Mesendoderm (in vitro differentiated cells): Measurements from ENCODE around the gene PTPN1.

Experiments used
- DNase-seq: peaks from one replicate; pipeline ENCODE4 v3.0.0; 2013
- H2AK5ac ChIP-seq: 2 replicates; pipeline ENCODE4 v1.6.1; 2013; ENCODE audit warnings: low read length, inconsistent platforms
- H2BK120ac ChIP-seq: 2 replicates; pipeline ENCODE4 v1.6.1; 2013; ENCODE audit warnings: low read depth, mild to moderate bottlenecking, low read length, moderate library complexity, mixed read lengths
- H2BK15ac ChIP-seq: replicated peaks from 2 replicates; pipeline ENCODE4 v1.6.1; 2013; ENCODE audit warnings: low read depth, mild to moderate bottlenecking, moderate library complexity
- H2BK5ac ChIP-seq: 2 replicates; pipeline ENCODE4 v1.6.1; 2013; ENCODE audit warnings: low read length, inconsistent platforms
- H3K18ac ChIP-seq: 2 replicates; pipeline ENCODE4 v1.6.1; 2013; ENCODE audit warnings: mild to moderate bottlenecking, low read length, mixed read lengths
- H3K23ac ChIP-seq: one replicate; pipeline ENCODE4 v1.6.1; 2013; ENCODE audit warnings: low read length
- H3K27ac ChIP-seq: 2 replicates; pipeline ENCODE4 v1.5.1; 2013; ENCODE audit warnings: low read depth, mild to moderate bottlenecking, inconsistent platforms, low read length, moderate library complexity
- H3K27me3 ChIP-seq: 2 replicates; pipeline ENCODE4 v1.6.1; 2013; ENCODE audit warnings: low read length, control low read depth, mild to moderate bottlenecking, inconsistent platforms; ENCODE audit not compliant: insufficient read depth, poor library complexity
- H3K36me3 ChIP-seq: 2 replicates; pipeline ENCODE4 v1.6.1; 2013; ENCODE audit warnings: low read length, inconsistent platforms; ENCODE audit not compliant: control insufficient read depth, insufficient read depth
- H3K4ac ChIP-seq: one replicate; pipeline ENCODE4 v1.6.1; 2013; ENCODE audit warnings: low read depth, mild to moderate bottlenecking, low read length, moderate library complexity
- H3K4me1 ChIP-seq: 2 replicates; pipeline ENCODE4 v1.6.1; 2013; ENCODE audit warnings: low read depth, low read length, inconsistent platforms; ENCODE audit not compliant: control insufficient read depth
- H3K4me2 ChIP-seq: 2 replicates; pipeline ENCODE4 v1.6.1; 2013; ENCODE audit warnings: low read length
- H3K4me3 ChIP-seq: 2 replicates; pipeline ENCODE4 v1.5.1; 2013; ENCODE audit warnings: mild to moderate bottlenecking, low read length
- H3K56ac ChIP-seq: one replicate; pipeline ENCODE4 v1.6.1; 2013; ENCODE audit warnings: low read length
- H3K79me1 ChIP-seq: 2 replicates; pipeline ENCODE4 v1.6.1; 2013; ENCODE audit warnings: low read length, inconsistent platforms
- H3K79me2 ChIP-seq: 2 replicates; pipeline ENCODE4 v1.6.1; 2013; ENCODE audit warnings: mild to moderate bottlenecking, low read length; ENCODE audit not compliant: control insufficient read depth, insufficient read depth
- H3K9ac ChIP-seq: 2 replicates; pipeline ENCODE4 v1.6.1; 2013; ENCODE audit warnings: low read length, inconsistent platforms
- H4K5ac ChIP-seq: one replicate; pipeline ENCODE4 v1.6.1; 2013; ENCODE audit warnings: low read length
- H4K8ac ChIP-seq: one replicate; pipeline ENCODE4 v1.6.1; 2013; ENCODE audit warnings: low read depth, mild to moderate bottlenecking, control low read depth, low read length, moderate library complexity
- WGBS: extraction: QIAGEN DNeasy Blood & Tissue Kit; methylation state at CpG from one replicate; pipeline ENCODE4 v1.1.7; 2013; ENCODE audit warnings: low lambda C conversion rate, missing lambda C conversion rate; ENCODE audit not compliant: insufficient coverage; ENCODE audit errors: extremely low coverage; 5-methylcytosine and 5-hydroxymethylcytosine counted together

Gene PTPN1

DNA sequence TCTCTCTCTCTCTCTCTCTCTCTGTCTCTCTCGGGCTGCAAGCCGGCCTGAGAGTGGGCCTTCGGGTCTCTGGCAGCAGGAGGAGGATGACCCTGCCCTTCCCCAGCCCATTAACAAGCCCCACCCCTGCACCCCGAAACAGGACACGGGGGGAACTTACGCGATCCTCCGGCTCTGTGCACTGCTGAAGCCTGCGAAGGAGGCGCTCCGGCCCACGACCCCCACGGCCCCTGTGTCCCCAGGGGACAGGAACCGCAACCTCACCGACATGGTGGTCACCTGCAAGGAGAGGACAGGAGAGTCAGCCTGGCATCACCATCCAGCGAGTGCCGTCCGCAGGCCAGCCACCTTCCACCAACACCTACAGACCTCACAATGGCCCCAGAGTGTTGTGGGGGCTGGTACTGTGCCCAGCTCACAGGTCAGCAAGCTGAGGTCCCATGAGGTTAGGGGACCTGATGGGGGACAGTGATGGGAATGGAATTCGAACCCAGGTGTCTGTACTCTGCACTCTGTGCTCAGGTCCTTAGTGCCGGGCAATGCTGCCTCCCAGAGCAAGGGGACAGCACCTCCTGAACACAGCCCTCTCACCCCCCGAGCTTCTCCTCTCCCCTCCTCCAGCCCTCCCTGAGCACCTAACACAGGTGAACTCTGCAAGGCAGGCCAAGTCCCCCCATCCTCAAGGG is 120.5 kb downstream of the PTPN1 start:
- Histone ChIP-seq H3K36me3 (no peaks in the 10 kb centered on the region), H3K4me3 (no peak overlapping the region), H3K18ac (no peak overlapping the region), H3K4me1 (no peaks in the 10 kb centered on the region), H2BK15ac (no peak overlapping the region), H3K23ac (no peak overlapping the region), H3K4me2 (no peak overlapping the region), H3K79me2 (no peaks in the 10 kb centered on the region), H3K27ac (no peak overlapping the region), H3K79me1 (no peaks in the 10 kb centered on the region), H3K27me3 (no peaks in the 10 kb centered on the region), H3K9ac (no peak overlapping the region), H4K8ac (no peak overlapping the region), H4K5ac (no peak overlapping the region), H2BK5ac (no peak overlapping the region), H2AK5ac (no peak overlapping the region), H3K56ac (peak overlapping the region; percentile 34), H3K4ac (no peak overlapping the region), H2BK120ac (no peak overlapping the region)
- DNase-seq: no peak
- WGBS: no CpG with 5 or more reads among the region's 21 CpGs

DNA sequence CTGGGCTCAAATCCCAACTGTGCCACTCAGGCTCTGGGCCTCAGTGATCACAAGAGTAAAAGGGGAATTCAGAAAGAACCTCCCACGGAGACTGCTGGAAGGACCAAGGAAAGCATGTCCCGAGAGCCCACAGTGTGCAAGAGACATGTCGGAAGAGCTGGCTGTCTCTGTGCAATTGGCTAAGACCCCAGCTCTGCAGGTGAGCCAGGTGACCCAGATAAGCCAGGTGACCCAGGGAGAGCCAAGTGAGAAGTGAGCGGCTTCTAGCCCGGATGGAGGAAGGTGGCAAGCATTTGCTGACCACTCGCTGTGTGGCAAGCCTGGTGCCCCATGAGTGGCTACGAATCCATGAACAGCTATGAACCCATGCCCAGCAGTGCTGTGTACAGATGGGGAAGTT is 122.1 kb downstream of the PTPN1 start:
- H3K18ac ChIP-seq: no peak overlapping the region
- H2AK5ac ChIP-seq: no peak overlapping the region
- no peak overlapping the region for H4K5ac ChIP-seq
- H3K36me3 ChIP-seq: no peaks in the 10 kb centered on the region
- no peak overlapping the region for H2BK5ac ChIP-seq
- no peak overlapping the region for H3K4me3 ChIP-seq
- no peak overlapping the region for H2BK120ac ChIP-seq
- H3K23ac ChIP-seq: no peak overlapping the region
- H3K27ac ChIP-seq: no peak overlapping the region
- H3K4ac ChIP-seq: no peak overlapping the region
- H3K9ac ChIP-seq: no peak overlapping the region
- H3K79me1 ChIP-seq: no peaks in the 10 kb centered on the region
- DNase-seq: no peak
- no peak overlapping the region for H3K4me2 ChIP-seq
- no CpG with 5 or more reads among the region's 7 CpGs for WGBS
- H3K56ac ChIP-seq: no peak overlapping the region
- no peak overlapping the region for H2BK15ac ChIP-seq
- H3K27me3 ChIP-seq: no peaks in the 10 kb centered on the region
- peaks cover 5% of the 10 kb centered on the region for H3K4me1 ChIP-seq
- H3K79me2 ChIP-seq: no peaks in the 10 kb centered on the region
- no peak overlapping the region for H4K8ac ChIP-seq

DNA sequence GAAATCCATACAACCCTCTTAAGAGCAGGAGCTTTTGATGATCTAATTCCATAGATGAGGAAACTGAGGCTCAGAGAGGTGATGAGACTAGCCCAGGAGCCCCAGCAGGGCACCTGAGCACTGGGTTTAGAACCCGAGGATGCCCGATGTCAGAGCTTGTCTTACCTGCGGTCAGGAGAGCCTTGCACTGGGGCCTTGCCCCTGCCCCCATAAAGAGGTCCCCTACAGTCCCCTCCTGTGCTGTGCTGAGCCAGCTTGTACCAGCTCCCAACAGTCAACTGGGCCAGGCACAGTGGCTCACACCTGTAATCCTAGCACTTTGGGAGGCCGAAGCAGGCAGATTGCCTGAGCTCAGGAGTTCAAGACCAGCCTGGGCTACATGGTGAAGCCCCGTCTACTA is 122.5 kb downstream of the PTPN1 start:
- Histone ChIP-seq H3K23ac (no peak overlapping the region), H3K4me2 (no peak overlapping the region), H3K56ac (no peak overlapping the region), H2BK5ac (no peak overlapping the region), H3K4ac (no peak overlapping the region), H3K27ac (no peak overlapping the region), H3K36me3 (no peaks in the 10 kb centered on the region), H3K4me3 (no peak overlapping the region), H2BK15ac (no peak overlapping the region), H2BK120ac (no peak overlapping the region), H4K8ac (no peak overlapping the region), H3K79me1 (no peaks in the 10 kb centered on the region), H3K9ac (no peak overlapping the region), H3K18ac (no peak overlapping the region), H2AK5ac (no peak overlapping the region), H4K5ac (no peak overlapping the region), H3K4me1 (peaks cover 5% of the 10 kb centered on the region), H3K79me2 (no peaks in the 10 kb centered on the region), H3K27me3 (no peaks in the 10 kb centered on the region)
- WGBS: no CpG with 5 or more reads among the region's 5 CpGs
- DNase-seq: no peak

DNA sequence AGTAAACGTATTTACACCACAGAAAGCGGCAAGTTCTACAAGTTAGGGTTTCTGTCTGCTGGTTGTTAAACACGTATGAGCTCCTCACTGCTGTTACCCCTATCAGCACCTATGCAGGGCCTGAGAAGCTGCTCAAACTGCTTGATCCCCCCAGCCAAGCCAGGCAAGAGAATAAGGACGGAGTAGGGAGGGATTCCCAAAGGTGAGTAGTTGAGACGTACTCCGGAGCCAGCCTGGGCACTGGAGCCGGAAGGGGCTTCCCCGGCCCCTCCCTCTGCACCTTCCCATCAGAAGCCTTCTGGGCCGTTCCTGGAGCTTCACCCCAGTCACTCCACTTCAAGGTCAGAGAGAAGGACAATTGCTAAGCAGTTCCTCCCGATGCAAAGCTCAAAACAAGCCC is 123.2 kb downstream of the PTPN1 start:
- Histone ChIP-seq H3K18ac (no peak overlapping the region), H3K9ac (no peak overlapping the region), H3K4ac (no peak overlapping the region), H2BK120ac (no peak overlapping the region), H3K36me3 (no peaks in the 10 kb centered on the region), H2BK5ac (no peak overlapping the region), H4K5ac (no peak overlapping the region), H3K56ac (no peak overlapping the region), H3K4me3 (no peak overlapping the region), H4K8ac (no peak overlapping the region), H3K4me2 (no peak overlapping the region), H3K23ac (no peak overlapping the region), H3K27ac (no peak overlapping the region), H2AK5ac (no peak overlapping the region), H3K27me3 (no peaks in the 10 kb centered on the region), H3K4me1 (peaks cover 5% of the 10 kb centered on the region), H3K79me2 (no peaks in the 10 kb centered on the region), H3K79me1 (no peaks in the 10 kb centered on the region), H2BK15ac (no peak overlapping the region)
- no CpG with 5 or more reads among the region's 10 CpGs for WGBS
- no peak for DNase-seq

DNA sequence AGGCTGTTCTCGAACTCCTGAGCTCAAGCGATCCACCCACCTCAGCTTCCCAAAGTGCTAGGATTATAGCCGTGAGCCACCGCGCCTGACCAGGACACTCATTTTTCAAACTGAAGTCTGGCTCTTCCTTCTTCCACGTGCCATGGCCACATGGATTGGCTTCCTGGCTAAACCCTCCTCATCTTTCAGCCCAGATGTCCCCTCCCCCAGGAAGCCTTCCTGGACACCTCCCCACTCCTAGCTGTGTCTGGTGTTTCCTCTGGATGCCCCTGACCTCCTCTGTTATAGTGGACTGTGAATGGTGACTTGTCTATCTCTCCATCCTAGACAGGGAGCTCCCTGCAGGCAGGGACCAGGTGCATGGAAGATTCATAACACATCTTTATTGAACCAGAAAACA is 124.0 kb downstream of the PTPN1 start:
- DNase-seq: no peak
- no CpG with 5 or more reads among the region's 6 CpGs for WGBS

More for the DNA sequence above, 124.0 kb downstream of the PTPN1 start:
- no peak overlapping the region for H2BK5ac ChIP-seq
- H3K27ac ChIP-seq: no peak overlapping the region
- H2BK120ac ChIP-seq: no peak overlapping the region
- H4K5ac ChIP-seq: no peak overlapping the region
- no peak overlapping the region for H3K56ac ChIP-seq
- H3K4me3 ChIP-seq: no peak overlapping the region
- no peak overlapping the region for H3K9ac ChIP-seq
- no peak overlapping the region for H2AK5ac ChIP-seq
- H3K27me3 ChIP-seq: no peaks in the 10 kb centered on the region
- H3K4me1 ChIP-seq: peaks cover 5% of the 10 kb centered on the region
- no peak overlapping the region for H3K18ac ChIP-seq
- H3K79me1 ChIP-seq: no peaks in the 10 kb centered on the region
- H3K23ac ChIP-seq: no peak overlapping the region
- H2BK15ac ChIP-seq: no peak overlapping the region
- H3K36me3 ChIP-seq: no peaks in the 10 kb centered on the region
- H4K8ac ChIP-seq: no peak overlapping the region
- H3K4ac ChIP-seq: no peak overlapping the region
- no peaks in the 10 kb centered on the region for H3K79me2 ChIP-seq
- H3K4me2 ChIP-seq: no peak overlapping the region
